Panc1 (cell line): ENCODE measurements around the gene HNRNPA1. TPM values are rescaled to one million over a fixed set of nuclear protein-coding genes. Genes with fewer than 3 reads are reported as not detected.

ENCODE experiments used
- ATAC-seq: fragments of 200-7000 bp; cut with Tn5 transposase; 2 replicates; pipeline ENCODE4 v1.9.1; 2020; ENCODE audit warnings: mild to moderate bottlenecking, moderate library complexity
- BruUV-seq: library from RNA; stranded (reverse); fragments of 400-500 nt; replicated peaks from 2 replicates; lab custom pipeline; 2021; lab: Mats Ljungman, UMichigan
- CTCF ChIA-PET: fragments of 300-600 bp; sonication (Branson Sonifier 250); formaldehyde crosslinking; loops from one replicate; lab custom pipeline; 2022; ENCODE audit warnings: antibody characterized with exemption; lab: Charles Lee
- POLR2A ChIA-PET: fragments of 300-600 bp; sonication (Branson Sonifier 250); formaldehyde crosslinking; loops from one replicate; lab custom pipeline; 2022; ENCODE audit warnings: antibody characterized with exemption; lab: Charles Lee
- DNase-seq: peaks from one replicate; pipeline ENCODE4 v3.0.0-alpha.2; 2010; ENCODE audit warnings: low read depth, low spot score
- H3K27ac ChIP-seq: 2 replicates; pipeline ENCODE4 v1.5.1; 2011; ENCODE audit warnings: mild to moderate bottlenecking, low read length, inconsistent platforms
- H3K27me3 ChIP-seq: fragments of 200-500 bp; sonication (Bioruptor generic); 2 replicates; pipeline ENCODE4 v1.6.0; 2014; ENCODE audit warnings: low read length, inconsistent platforms; ENCODE audit not compliant: control insufficient read depth, insufficient read depth
- H3K36me3 ChIP-seq: fragments of 200-500 bp; sonication (Bioruptor generic); 2 replicates; pipeline ENCODE4 v1.5.1; 2014; ENCODE audit warnings: inconsistent platforms, mild to moderate bottlenecking, low read length, moderate library complexity; ENCODE audit not compliant: control insufficient read depth, insufficient read depth
- H3K4me1 ChIP-seq: 2 replicates; pipeline ENCODE4 v1.5.1; 2011; ENCODE audit warnings: inconsistent platforms, mild to moderate bottlenecking, low read length, moderate library complexity; ENCODE audit not compliant: control insufficient read depth, insufficient read depth
- H3K4me3 ChIP-seq, 2 experiments: 2 replicates each; pipeline ENCODE4 v1.5.1; 2011 to 2012; ENCODE audit warnings: low read depth in 2 of 2, low read length in 2 of 2, mild to moderate bottlenecking in 2 of 2, inconsistent platforms in 1 of 2, moderate library complexity in 1 of 2
- H3K9me3 ChIP-seq: fragments of 200-500 bp; sonication (Bioruptor generic); 2 replicates; pipeline ENCODE4 v1.5.1; 2014; ENCODE audit warnings: low read depth, mild to moderate bottlenecking, inconsistent platforms, low read length, moderate library complexity; ENCODE audit not compliant: control insufficient read depth, insufficient read depth
- CTCF ChIP-seq: fragments of 450-650 bp; IDR thresholded peaks from 2 replicates; pipeline ENCODE4 v1.5.1; 2017; ENCODE audit warnings: mild to moderate bottlenecking
- POLR2AphosphoS5 ChIP-seq: IDR thresholded peaks from 2 replicates; pipeline ENCODE4 v1.6.1; 2012; ENCODE audit warnings: mild to moderate bottlenecking, low read depth, low read length, moderate library complexity
- REST ChIP-seq, 2 experiments: IDR thresholded peaks; 2 replicates each; pipeline ENCODE4 v1.6.1; 2011 to 2012; ENCODE audit warnings: low read depth in 2 of 2, control low read depth in 1 of 2, low read length in 1 of 2, mild to moderate bottlenecking in 1 of 2, moderate library complexity in 1 of 2; ENCODE audit not compliant: insufficient read depth in 1 of 2
- SIN3A ChIP-seq: IDR thresholded peaks from 2 replicates; pipeline ENCODE4 v1.6.1; 2012; ENCODE audit warnings: low read depth, mild to moderate bottlenecking, low read length, moderate library complexity, borderline replicate concordance; ENCODE audit not compliant: insufficient read depth
- TCF7L2 ChIP-seq: IDR thresholded peaks from 2 replicates; pipeline ENCODE4 v1.6.1; 2011; ENCODE audit warnings: mild to moderate bottlenecking, low read depth, low read length, inconsistent platforms
- in situ Hi-C: cut with HindIII; loops from 2 replicates; pipeline ENCODE4 v1.10.0; 2016; ENCODE audit warnings: low sequenced_read_pairs, low pct_unique_long_range_greater_than_20kb
- intact Hi-C: fragments of 100-400 bp; cut with micrococcal nuclease; formaldehyde crosslinking; loops from one replicate; pipeline ENCODE4 v1.10.0; 2022; ENCODE audit not compliant: unreplicated experiment
- total RNA-seq: library from RNA; stranded (reverse); gene quantifications from one replicate; pipeline ENCODE4 v1.2.1, GENCODE V29; 2021; ENCODE audit not compliant: unreplicated experiment

The HNRNPA1 gene
- total RNA-seq, 1 experiment from 2014 or later = 689 TPM

- ChIA-PET POLR2A (no interaction called here), CTCF (interaction anchor here (0.5 to 1.9 kb wide), 2 partner anchors 20 to 24 kb away, joined by 3 to 6 read pairs; partner anchors contain the start of gene COPZ1)
- BruUV-seq = no TSS peak
- in situ Hi-C loops = no loop called here
- ATAC-seq (peak; percentile 82), DNase-seq (no peak)
- H3K36me3 ChIP-seq = no peaks in the 10 kb centered on the region
- H3K27ac ChIP-seq = 0 out of 2 replicates have a peak within 1 kb of the TSS, but pooled peaks have one; percentile 23
- H3K4me3 ChIP-seq = peak within 1 kb of the TSS; percentile 7 to 23; a peak in 3 of 4 replicates
- no peak for TF ChIP-seq TCF7L2
- TF ChIP-seq POLR2AphosphoS5 = no peak
- TF ChIP-seq REST (IDR thresholded peaks at IDR 0.05; ENCODE audit: insufficient read depth in 1 of 2, low read depth in 2 of 2, low read length in 1 of 2) = no peak
- TF ChIP-seq SIN3A = no peak
- TF ChIP-seq CTCF = no peak
- peaks cover 13% of the 10 kb centered on the region; the same call in 1 of the 2 replicates for H3K27me3 ChIP-seq
- H3K4me1 ChIP-seq = peaks cover 14% of the 10 kb centered on the region
- intact Hi-C loops = no loop called here
- H3K9me3 ChIP-seq = no peaks in the 10 kb centered on the region
These were observed 20.4 kb downstream of the HNRNPA1 start, which contains the start of gene NFE2 for GRCh38 chr12:54300732-54301427. Gene NFE2 (minus strand): TSS chr12:54301015. CDS start chr12:54295248, 5,767 bp downstream.

- no peak for ATAC-seq
- TF ChIP-seq TCF7L2 (no peak), CTCF (no peak), POLR2AphosphoS5 (no peak), SIN3A (no peak), REST (IDR thresholded peaks at IDR 0.05; ENCODE audit: insufficient read depth in 1 of 2, low read depth in 2 of 2, low read length in 1 of 2) (no peak)
- no peak for DNase-seq
- in situ Hi-C loops = no loop called here
- Histone ChIP-seq H3K9me3 (no peaks in the 10 kb centered on the region), H3K27me3 (peaks cover 13% of the 10 kb centered on the region; the same call in 1 of the 2 replicates), H3K27ac (no peak overlapping the region), H3K4me3 (no peak overlapping the region; a peak in 1 of 4 replicates), H3K4me1 (peaks cover 14% of the 10 kb centered on the region), H3K36me3 (no peaks in the 10 kb centered on the region)
- CTCF ChIA-PET = no interaction called here
- intact Hi-C loops = no loop called here
- BruUV-seq = no TSS peak
- POLR2A ChIA-PET = no interaction called here
These were observed 21.0 kb downstream of the HNRNPA1 start for GRCh38 chr12:54301428-54302048.
